DND-41 (cell line): Measurements from ENCODE around the gene NME4.

ENCODE experiments used
- CTCF ChIP-seq: IDR thresholded peaks from 2 replicates; pipeline ENCODE4 v1.5.1; 2012; ENCODE audit warnings: borderline replicate concordance, low read length, moderate library complexity, mild to moderate bottlenecking; ENCODE audit not compliant: poor library complexity, severe bottlenecking; ENCODE audit errors: extremely low read depth
- EZH2 ChIP-seq: IDR thresholded peaks from 3 replicates; pipeline ENCODE4 v1.6.1; 2012; ENCODE audit warnings: borderline replicate concordance, low read depth, mild to moderate bottlenecking, moderate library complexity, low read length, inconsistent platforms; ENCODE audit not compliant: severe bottlenecking

GRCh38 chr16:361341-361871 lies 35.6 kb upstream of the NME4 start:
- TF ChIP-seq CTCF, result no peak
- no peak for TF ChIP-seq EZH2
